ENCODE data around the gene UBQLNL.

UBQLNL gene

DNA sequence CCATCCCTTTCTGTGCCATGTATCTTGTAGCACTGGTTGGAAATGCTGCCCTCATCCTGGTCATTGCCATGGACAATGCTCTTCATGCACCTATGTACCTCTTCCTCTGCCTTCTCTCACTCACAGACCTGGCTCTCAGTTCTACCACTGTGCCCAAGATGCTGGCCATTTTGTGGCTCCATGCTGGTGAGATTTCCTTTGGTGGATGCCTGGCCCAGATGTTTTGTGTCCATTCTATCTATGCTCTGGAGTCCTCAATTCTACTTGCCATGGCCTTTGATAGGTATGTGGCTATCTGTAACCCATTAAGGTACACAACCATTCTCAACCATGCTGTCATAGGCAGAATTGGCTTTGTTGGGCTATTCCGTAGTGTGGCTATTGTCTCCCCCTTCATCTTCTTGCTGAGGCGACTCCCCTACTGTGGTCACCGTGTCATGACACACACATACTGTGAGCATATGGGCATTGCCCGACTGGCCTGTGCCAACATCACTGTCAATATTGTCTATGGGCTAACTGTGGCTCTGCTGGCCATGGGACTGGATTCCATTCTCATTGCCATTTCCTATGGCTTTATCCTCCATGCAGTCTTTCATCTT lies 27.6 kb downstream of the UBQLNL start:
- Histone ChIP-seq H3K27me3 (ENCODE audit: insufficient read depth, low read length, poor library complexity) (no peaks in the 10 kb centered on the region), H3K4ac (ENCODE audit: low read depth, low read length) (no peak overlapping the region), H4K5ac (ENCODE audit: low read length) (no peak overlapping the region), H2AK5ac (ENCODE audit: low read length) (no peak overlapping the region), H4K8ac (ENCODE audit: low read depth, low read length) (no peak overlapping the region), H3K4me1 (ENCODE audit: control insufficient read depth, low read depth, low read length) (no peaks in the 10 kb centered on the region), H2BK120ac (ENCODE audit: low read depth, low read length) (no peak overlapping the region), H3K36me3 (ENCODE audit: control insufficient read depth, insufficient read depth, low read length) (no peaks in the 10 kb centered on the region), H3K9ac (ENCODE audit: low read length) (no peak overlapping the region), H3K56ac (ENCODE audit: low read length) (no peak overlapping the region), H2BK5ac (ENCODE audit: low read length) (no peak overlapping the region), H2BK15ac (replicated peaks; ENCODE audit: low read depth) (no peak overlapping the region), H3K27ac (ENCODE audit: low read depth, low read length) (no peak overlapping the region), H3K79me2 (ENCODE audit: control insufficient read depth, insufficient read depth, low read length) (no peaks in the 10 kb centered on the region), H3K4me2 (ENCODE audit: low read length) (no peak overlapping the region), H3K23ac (ENCODE audit: low read length) (no peak overlapping the region), H3K4me3 (ENCODE audit: low read length) (no peak overlapping the region), H3K18ac (ENCODE audit: low read length) (no peak overlapping the region), H3K79me1 (ENCODE audit: low read length) (no peaks in the 10 kb centered on the region)
- DNase-seq, result no peak
- no CpG with 5 or more reads among the region's 4 CpGs for WGBS (ENCODE audit: extremely low coverage, insufficient coverage, low lambda C conversion rate)

DNA sequence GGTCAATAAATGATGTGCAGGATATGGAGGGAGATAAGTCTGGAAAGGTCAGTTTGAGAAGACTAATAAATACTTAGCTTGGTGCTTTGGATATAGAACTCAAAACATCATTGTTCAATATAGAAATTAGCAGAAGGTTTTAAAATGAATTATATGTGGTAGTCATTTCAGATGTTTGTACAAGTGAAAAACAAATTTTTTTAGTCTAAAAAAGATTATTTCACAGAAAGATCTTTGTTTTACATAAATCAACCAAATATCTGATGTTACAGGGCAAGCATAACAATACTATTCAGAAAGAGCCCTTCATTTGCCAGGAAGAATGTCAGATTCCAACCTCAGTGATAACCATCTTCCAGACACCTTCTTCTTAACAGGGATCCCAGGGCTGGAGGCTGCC lies 28.1 kb downstream of the UBQLNL start, which contains the start of gene OR52D1:
Gene OR52D1 (plus strand): TSS at position 301 of the 400 bp plus-strand sequence. CDS start 22 bp downstream, at position 323.
- Histone ChIP-seq H3K36me3 (ENCODE audit: control insufficient read depth, insufficient read depth, low read length) (no peaks in the 10 kb centered on the region), H2BK15ac (replicated peaks; ENCODE audit: low read depth) (no peak within 1 kb of the TSS), H3K27ac (ENCODE audit: low read depth, low read length) (no peak within 1 kb of the TSS), H3K9ac (ENCODE audit: low read length) (no peak within 1 kb of the TSS), H3K23ac (ENCODE audit: low read length) (no peak within 1 kb of the TSS), H4K5ac (ENCODE audit: low read length) (no peak within 1 kb of the TSS), H3K4me2 (ENCODE audit: low read length) (no peak within 1 kb of the TSS), H2BK5ac (ENCODE audit: low read length) (no peak within 1 kb of the TSS), H3K79me1 (ENCODE audit: low read length) (no peaks in the 10 kb centered on the region), H3K4ac (ENCODE audit: low read depth, low read length) (no peak within 1 kb of the TSS), H2AK5ac (ENCODE audit: low read length) (no peak within 1 kb of the TSS), H3K4me1 (ENCODE audit: control insufficient read depth, low read depth, low read length) (no peaks in the 10 kb centered on the region), H3K27me3 (ENCODE audit: insufficient read depth, low read length, poor library complexity) (no peaks in the 10 kb centered on the region), H4K8ac (ENCODE audit: low read depth, low read length) (no peak within 1 kb of the TSS), H3K18ac (ENCODE audit: low read length) (no peak within 1 kb of the TSS), H3K79me2 (ENCODE audit: control insufficient read depth, insufficient read depth, low read length) (no peaks in the 10 kb centered on the region), H3K56ac (ENCODE audit: low read length) (no peak within 1 kb of the TSS), H3K4me3 (ENCODE audit: low read length) (no peak within 1 kb of the TSS), H2BK120ac (ENCODE audit: low read depth, low read length) (no peak within 1 kb of the TSS)
- DNase-seq, result no peak

DNA sequence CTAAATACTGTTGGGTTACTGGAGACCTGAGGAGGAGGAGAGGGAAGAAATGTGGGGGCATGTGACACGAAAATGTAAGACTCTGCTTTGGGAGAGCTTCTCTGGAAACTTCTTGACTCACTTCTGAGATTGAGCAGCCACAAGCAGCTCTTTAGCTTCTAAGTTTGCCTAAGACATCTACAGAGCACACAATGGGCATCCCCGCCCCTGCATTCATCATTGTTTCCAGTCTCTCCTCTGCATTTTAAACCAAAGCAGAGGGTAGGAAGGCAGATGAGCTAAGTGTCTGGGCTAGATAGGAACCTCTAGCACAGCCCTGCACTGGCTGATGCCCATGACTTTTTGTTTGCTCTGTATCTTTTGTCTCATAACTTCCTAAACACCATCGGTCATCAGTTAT lies 30.1 kb downstream of the UBQLNL start:
- no peak overlapping the region for H4K8ac ChIP-seq (ENCODE audit: low read depth, low read length)
- no peak overlapping the region for H2BK15ac ChIP-seq (replicated peaks; ENCODE audit: low read depth)
- H3K4me3 ChIP-seq (ENCODE audit: low read length), result no peak overlapping the region
- no peak overlapping the region for H3K9ac ChIP-seq (ENCODE audit: low read length)
- no peak overlapping the region for H3K18ac ChIP-seq (ENCODE audit: low read length)
- peak; percentile 26 for DNase-seq
- no peak overlapping the region for H3K56ac ChIP-seq (ENCODE audit: low read length)
- H3K27ac ChIP-seq (ENCODE audit: low read depth, low read length), result no peak overlapping the region
- no peaks in the 10 kb centered on the region for H3K36me3 ChIP-seq (ENCODE audit: control insufficient read depth, insufficient read depth, low read length)
- H3K27me3 ChIP-seq (ENCODE audit: insufficient read depth, low read length, poor library complexity), result no peaks in the 10 kb centered on the region
- no peaks in the 10 kb centered on the region for H3K79me2 ChIP-seq (ENCODE audit: control insufficient read depth, insufficient read depth, low read length)
- H3K4me1 ChIP-seq (ENCODE audit: control insufficient read depth, low read depth, low read length), result no peaks in the 10 kb centered on the region
- WGBS (ENCODE audit: extremely low coverage, insufficient coverage, low lambda C conversion rate), result no CpG with 5 or more reads among the region's 3 CpGs
- no peak overlapping the region for H2BK5ac ChIP-seq (ENCODE audit: low read length)
- H2AK5ac ChIP-seq (ENCODE audit: low read length), result no peak overlapping the region
- H3K4ac ChIP-seq (ENCODE audit: low read depth, low read length), result no peak overlapping the region
- no peak overlapping the region for H4K5ac ChIP-seq (ENCODE audit: low read length)
- H3K23ac ChIP-seq (ENCODE audit: low read length), result no peak overlapping the region
- H3K4me2 ChIP-seq (ENCODE audit: low read length), result no peak overlapping the region
- H3K79me1 ChIP-seq (ENCODE audit: low read length), result no peaks in the 10 kb centered on the region
- H2BK120ac ChIP-seq (ENCODE audit: low read depth, low read length), result no peak overlapping the region

DNA sequence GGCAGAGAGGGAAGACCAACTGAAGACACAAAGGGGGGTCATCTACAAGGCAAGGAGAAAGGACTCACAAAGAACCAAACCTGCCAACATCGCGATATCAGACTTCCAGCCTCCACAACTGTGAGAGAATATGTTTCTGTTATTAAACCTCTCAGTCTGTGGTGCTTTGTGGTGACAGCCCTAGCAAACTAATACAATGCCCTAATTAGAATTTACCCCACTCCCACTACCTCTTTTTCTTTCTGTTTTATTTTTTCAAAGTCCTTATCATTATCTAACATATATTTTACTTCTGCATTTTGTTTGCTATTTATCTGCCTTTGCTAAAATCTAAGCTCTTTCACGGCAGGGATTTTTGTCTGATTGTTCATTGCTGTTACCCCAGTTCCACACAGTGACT lies 30.5 kb downstream of the UBQLNL start:
- Histone ChIP-seq H3K79me2 (ENCODE audit: control insufficient read depth, insufficient read depth, low read length) (no peaks in the 10 kb centered on the region), H3K56ac (ENCODE audit: low read length) (no peak overlapping the region), H3K9ac (ENCODE audit: low read length) (no peak overlapping the region), H2AK5ac (ENCODE audit: low read length) (no peak overlapping the region), H2BK15ac (replicated peaks; ENCODE audit: low read depth) (no peak overlapping the region), H3K4me1 (ENCODE audit: control insufficient read depth, low read depth, low read length) (no peaks in the 10 kb centered on the region), H3K18ac (ENCODE audit: low read length) (no peak overlapping the region), H3K27me3 (ENCODE audit: insufficient read depth, low read length, poor library complexity) (no peaks in the 10 kb centered on the region), H3K4me2 (ENCODE audit: low read length) (no peak overlapping the region), H2BK5ac (ENCODE audit: low read length) (no peak overlapping the region), H4K5ac (ENCODE audit: low read length) (no peak overlapping the region), H3K23ac (ENCODE audit: low read length) (no peak overlapping the region), H3K4ac (ENCODE audit: low read depth, low read length) (no peak overlapping the region), H3K27ac (ENCODE audit: low read depth, low read length) (no peak overlapping the region), H2BK120ac (ENCODE audit: low read depth, low read length) (no peak overlapping the region), H3K4me3 (ENCODE audit: low read length) (no peak overlapping the region), H4K8ac (ENCODE audit: low read depth, low read length) (no peak overlapping the region), H3K36me3 (ENCODE audit: control insufficient read depth, insufficient read depth, low read length) (no peaks in the 10 kb centered on the region), H3K79me1 (ENCODE audit: low read length) (no peaks in the 10 kb centered on the region)
- WGBS (ENCODE audit: extremely low coverage, insufficient coverage, low lambda C conversion rate), result no CpG with 5 or more reads among the region's 3 CpGs
- DNase-seq, result no peak

DNA sequence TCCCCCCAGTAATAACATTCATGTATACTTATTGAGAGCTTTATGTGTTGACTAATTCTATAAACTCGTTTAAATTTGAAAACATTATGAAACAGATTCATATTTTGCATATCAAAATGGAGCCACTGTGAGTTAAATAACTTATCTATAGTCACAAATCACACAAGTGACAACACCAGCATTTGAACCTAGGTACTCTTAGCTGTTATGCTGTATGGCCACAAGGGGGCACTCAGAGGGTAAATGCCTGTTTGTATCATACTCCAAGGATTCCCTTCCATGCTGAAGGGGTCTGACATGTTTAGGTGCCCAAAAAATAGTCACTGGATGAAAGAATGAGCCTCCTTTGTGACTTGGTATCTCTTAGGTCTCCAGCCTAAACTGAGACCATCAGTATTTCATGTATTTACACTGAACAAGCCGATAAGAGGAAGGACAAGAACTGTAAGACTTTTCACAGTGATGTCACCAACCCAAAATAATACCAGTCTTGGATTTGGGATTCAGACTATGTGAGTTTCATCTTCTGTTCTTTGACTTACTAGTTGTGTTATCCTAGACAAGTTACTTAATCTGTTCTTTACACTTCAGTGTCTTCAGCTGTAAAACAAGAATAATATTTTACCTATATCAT lies 40.2 kb downstream of the UBQLNL start:
- H3K56ac ChIP-seq (ENCODE audit: low read length), result no peak overlapping the region
- H3K79me1 ChIP-seq (ENCODE audit: low read length), result no peaks in the 10 kb centered on the region
- H3K18ac ChIP-seq (ENCODE audit: low read length), result no peak overlapping the region
- no CpG with 5 or more reads among the region's 2 CpGs for WGBS (ENCODE audit: extremely low coverage, insufficient coverage, low lambda C conversion rate)
- H3K4me1 ChIP-seq (ENCODE audit: control insufficient read depth, low read depth, low read length), result no peaks in the 10 kb centered on the region
- no peak overlapping the region for H4K5ac ChIP-seq (ENCODE audit: low read length)
- H3K4me2 ChIP-seq (ENCODE audit: low read length), result no peak overlapping the region
- H4K8ac ChIP-seq (ENCODE audit: low read depth, low read length), result no peak overlapping the region
- H3K27ac ChIP-seq (ENCODE audit: low read depth, low read length), result no peak overlapping the region
- H2BK5ac ChIP-seq (ENCODE audit: low read length), result no peak overlapping the region
- no peak overlapping the region for H2BK120ac ChIP-seq (ENCODE audit: low read depth, low read length)
- H3K27me3 ChIP-seq (ENCODE audit: insufficient read depth, low read length, poor library complexity), result no peaks in the 10 kb centered on the region
- peak; percentile 64 for DNase-seq
- no peak overlapping the region for H2AK5ac ChIP-seq (ENCODE audit: low read length)
- no peak overlapping the region for H3K9ac ChIP-seq (ENCODE audit: low read length)
- no peak overlapping the region for H3K4ac ChIP-seq (ENCODE audit: low read depth, low read length)
- no peak overlapping the region for H3K4me3 ChIP-seq (ENCODE audit: low read length)
- no peaks in the 10 kb centered on the region for H3K36me3 ChIP-seq (ENCODE audit: control insufficient read depth, insufficient read depth, low read length)
- H3K23ac ChIP-seq (ENCODE audit: low read length), result no peak overlapping the region
- H3K79me2 ChIP-seq (ENCODE audit: control insufficient read depth, insufficient read depth, low read length), result no peaks in the 10 kb centered on the region
- no peak overlapping the region for H2BK15ac ChIP-seq (replicated peaks; ENCODE audit: low read depth)

DNA sequence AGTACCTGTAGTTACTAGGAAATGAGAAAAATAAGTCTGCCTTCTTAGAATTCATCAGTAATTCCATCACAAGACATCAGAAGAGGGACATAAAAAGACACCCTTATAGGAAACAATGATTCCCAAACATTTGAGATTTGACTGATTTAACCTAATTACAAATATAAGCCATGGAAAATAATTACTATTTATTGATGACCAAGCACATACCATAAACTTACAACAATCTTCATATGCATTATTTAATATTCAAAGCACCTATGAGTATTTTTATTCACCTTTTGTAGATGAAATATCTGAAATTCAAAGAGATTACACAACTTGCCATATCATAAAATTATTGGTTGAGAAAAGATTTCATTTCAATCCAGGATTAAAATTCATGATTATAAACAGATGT lies 42.6 kb downstream of the UBQLNL start:
- Histone ChIP-seq H3K27ac (ENCODE audit: low read depth, low read length) (no peak overlapping the region), H3K4me3 (ENCODE audit: low read length) (no peak overlapping the region), H3K4me2 (ENCODE audit: low read length) (no peak overlapping the region), H3K36me3 (ENCODE audit: control insufficient read depth, insufficient read depth, low read length) (no peaks in the 10 kb centered on the region), H3K4ac (ENCODE audit: low read depth, low read length) (no peak overlapping the region), H2AK5ac (ENCODE audit: low read length) (no peak overlapping the region), H4K8ac (ENCODE audit: low read depth, low read length) (no peak overlapping the region), H3K79me2 (ENCODE audit: control insufficient read depth, insufficient read depth, low read length) (no peaks in the 10 kb centered on the region), H3K56ac (ENCODE audit: low read length) (no peak overlapping the region), H3K9ac (ENCODE audit: low read length) (no peak overlapping the region), H2BK5ac (ENCODE audit: low read length) (no peak overlapping the region), H3K23ac (ENCODE audit: low read length) (no peak overlapping the region), H2BK15ac (replicated peaks; ENCODE audit: low read depth) (no peak overlapping the region), H3K27me3 (ENCODE audit: insufficient read depth, low read length, poor library complexity) (no peaks in the 10 kb centered on the region), H3K4me1 (ENCODE audit: control insufficient read depth, low read depth, low read length) (no peaks in the 10 kb centered on the region), H4K5ac (ENCODE audit: low read length) (no peak overlapping the region), H2BK120ac (ENCODE audit: low read depth, low read length) (no peak overlapping the region), H3K79me1 (ENCODE audit: low read length) (no peaks in the 10 kb centered on the region), H3K18ac (ENCODE audit: low read length) (no peak overlapping the region)
- no peak for DNase-seq
